ENCODE data around the gene HBB. TPM values are rescaled to one million over a fixed set of nuclear protein-coding genes. Genes with fewer than 3 reads are reported as not detected.

Gene HBB
- total and polyA plus RNA-seq, 2 donors (not counting 1 experiment from before 2014, with no cell fraction given) = 0.22 TPM; not detected in 1

GRCh38 chr11:5266609-5267008 is 39.7 kb upstream of the HBB start:
- H3K4me2 ChIP-seq (ENCODE audit: extremely low read depth, insufficient read depth, low read length) = no peak overlapping the region
- TF ChIP-seq CTCF (conservative IDR thresholded peaks at IDR 0.05 in 1 of 2, IDR thresholded peaks at IDR 0.05 in 1 of 2; ENCODE audit: low read depth in 1 of 2, low read length in 2 of 2) (no peak), EZH2 (IDR thresholded peaks at IDR 0.05; ENCODE audit: low read length, missing control alignments) (no peak)
- no peak overlapping the region for H3K4me3 ChIP-seq (replicated peaks in 1 of 4; ENCODE audit: control extremely low read depth in 1 of 4, insufficient read depth in 1 of 4, low read depth in 3 of 4, low read length in 4 of 4)
- no peak for DNase-seq (ENCODE audit: low read depth in 2 of 2)
- H2AFZ ChIP-seq (ENCODE audit: low read length) = no peak overlapping the region
- H3K4me1 ChIP-seq (ENCODE audit: control insufficient read depth, extremely low read depth, insufficient read depth, low read length) = no peaks in the 10 kb centered on the region
- no peaks in the 10 kb centered on the region for H3K9me3 ChIP-seq (ENCODE audit: control insufficient read depth, insufficient read depth, low read depth, low read length)
- H3K27ac ChIP-seq (ENCODE audit: insufficient read depth, low read length) = no peak overlapping the region
- no peaks in the 10 kb centered on the region for H3K27me3 ChIP-seq (ENCODE audit: control insufficient read depth, insufficient read depth, low read length)
- no peak overlapping the region for H3K9ac ChIP-seq (ENCODE audit: insufficient read depth, low read length)
- no peaks in the 10 kb centered on the region for H3K36me3 ChIP-seq (ENCODE audit: control insufficient read depth, insufficient read depth, low read length)
- H4K20me1 ChIP-seq (ENCODE audit: control insufficient read depth, extremely low read depth, insufficient read depth, low read length) = no peaks in the 10 kb centered on the region
- no peaks in the 10 kb centered on the region for H3K79me2 ChIP-seq (ENCODE audit: control insufficient read depth, insufficient read depth, low read length)

GRCh38 chr11:5265832-5266231 is 39.0 kb upstream of the HBB start:
- Histone ChIP-seq H4K20me1 (ENCODE audit: control insufficient read depth, extremely low read depth, insufficient read depth, low read length) (no peaks in the 10 kb centered on the region), H3K79me2 (ENCODE audit: control insufficient read depth, insufficient read depth, low read length) (no peaks in the 10 kb centered on the region), H2AFZ (ENCODE audit: low read length) (no peak overlapping the region), H3K4me3 (replicated peaks in 1 of 4; ENCODE audit: control extremely low read depth in 1 of 4, insufficient read depth in 1 of 4, low read depth in 3 of 4, low read length in 4 of 4) (no peak overlapping the region), H3K27ac (ENCODE audit: insufficient read depth, low read length) (no peak overlapping the region), H3K27me3 (ENCODE audit: control insufficient read depth, insufficient read depth, low read length) (no peaks in the 10 kb centered on the region), H3K9me3 (ENCODE audit: control insufficient read depth, insufficient read depth, low read depth, low read length) (no peaks in the 10 kb centered on the region), H3K9ac (ENCODE audit: insufficient read depth, low read length) (no peak overlapping the region), H3K4me2 (ENCODE audit: extremely low read depth, insufficient read depth, low read length) (no peak overlapping the region), H3K36me3 (ENCODE audit: control insufficient read depth, insufficient read depth, low read length) (no peaks in the 10 kb centered on the region), H3K4me1 (ENCODE audit: control insufficient read depth, extremely low read depth, insufficient read depth, low read length) (no peaks in the 10 kb centered on the region)
- no peak for DNase-seq (ENCODE audit: low read depth in 2 of 2)
- TF ChIP-seq EZH2 (IDR thresholded peaks at IDR 0.05; ENCODE audit: low read length, missing control alignments) (no peak), CTCF (conservative IDR thresholded peaks at IDR 0.05 in 1 of 2, IDR thresholded peaks at IDR 0.05 in 1 of 2; ENCODE audit: low read depth in 1 of 2, low read length in 2 of 2) (no peak)

- TF ChIP-seq CTCF (conservative IDR thresholded peaks at IDR 0.05 in 1 of 2, IDR thresholded peaks at IDR 0.05 in 1 of 2; ENCODE audit: low read depth in 1 of 2, low read length in 2 of 2) (no peak), EZH2 (IDR thresholded peaks at IDR 0.05; ENCODE audit: low read length, missing control alignments) (no peak)
- Histone ChIP-seq H3K36me3 (ENCODE audit: control insufficient read depth, insufficient read depth, low read length) (no peaks in the 10 kb centered on the region), H3K4me3 (replicated peaks in 1 of 4; ENCODE audit: control extremely low read depth in 1 of 4, insufficient read depth in 1 of 4, low read depth in 3 of 4, low read length in 4 of 4) (no peak overlapping the region), H3K9me3 (ENCODE audit: control insufficient read depth, insufficient read depth, low read depth, low read length) (no peaks in the 10 kb centered on the region), H4K20me1 (ENCODE audit: control insufficient read depth, extremely low read depth, insufficient read depth, low read length) (no peaks in the 10 kb centered on the region), H2AFZ (ENCODE audit: low read length) (no peak overlapping the region), H3K9ac (ENCODE audit: insufficient read depth, low read length) (no peak overlapping the region), H3K27me3 (ENCODE audit: control insufficient read depth, insufficient read depth, low read length) (no peaks in the 10 kb centered on the region), H3K79me2 (ENCODE audit: control insufficient read depth, insufficient read depth, low read length) (no peaks in the 10 kb centered on the region), H3K27ac (ENCODE audit: insufficient read depth, low read length) (no peak overlapping the region), H3K4me1 (ENCODE audit: control insufficient read depth, extremely low read depth, insufficient read depth, low read length) (no peaks in the 10 kb centered on the region), H3K4me2 (ENCODE audit: extremely low read depth, insufficient read depth, low read length) (no peak overlapping the region)
- DNase-seq (ENCODE audit: low read depth in 2 of 2) = no peak
These were observed 31.8 kb upstream of the HBB start for GRCh38 chr11:5258543-5259262.

Data from fibroblast of lung (primary cell).